Astrocyte of the cerebellum (primary cell): ENCODE measurements around the gene MAP2K7.

ENCODE experiments used
- DNase-seq: peaks from one replicate; pipeline ENCODE4 v3.0.0-alpha.2; 2011; ENCODE audit warnings: low read depth
- H3K4me3 ChIP-seq: 2 replicates; pipeline ENCODE4 v1.5.1; 2011; ENCODE audit warnings: mild to moderate bottlenecking, low read depth, low read length, moderate library complexity
- in situ Hi-C: cut with HindIII; loops from 2 replicates; pipeline ENCODE4 v1.10.0; 2017; ENCODE audit warnings: low sequenced_read_pairs
- TF ChIP-seq, protein P1 (sequence below): IDR thresholded peaks from 2 replicates; pipeline ENCODE4 v1.5.1; 2012; ENCODE audit warnings: low read length, low read depth, moderate library complexity, mild to moderate bottlenecking; ENCODE audit errors: missing control alignments

Gene MAP2K7

DNA sequence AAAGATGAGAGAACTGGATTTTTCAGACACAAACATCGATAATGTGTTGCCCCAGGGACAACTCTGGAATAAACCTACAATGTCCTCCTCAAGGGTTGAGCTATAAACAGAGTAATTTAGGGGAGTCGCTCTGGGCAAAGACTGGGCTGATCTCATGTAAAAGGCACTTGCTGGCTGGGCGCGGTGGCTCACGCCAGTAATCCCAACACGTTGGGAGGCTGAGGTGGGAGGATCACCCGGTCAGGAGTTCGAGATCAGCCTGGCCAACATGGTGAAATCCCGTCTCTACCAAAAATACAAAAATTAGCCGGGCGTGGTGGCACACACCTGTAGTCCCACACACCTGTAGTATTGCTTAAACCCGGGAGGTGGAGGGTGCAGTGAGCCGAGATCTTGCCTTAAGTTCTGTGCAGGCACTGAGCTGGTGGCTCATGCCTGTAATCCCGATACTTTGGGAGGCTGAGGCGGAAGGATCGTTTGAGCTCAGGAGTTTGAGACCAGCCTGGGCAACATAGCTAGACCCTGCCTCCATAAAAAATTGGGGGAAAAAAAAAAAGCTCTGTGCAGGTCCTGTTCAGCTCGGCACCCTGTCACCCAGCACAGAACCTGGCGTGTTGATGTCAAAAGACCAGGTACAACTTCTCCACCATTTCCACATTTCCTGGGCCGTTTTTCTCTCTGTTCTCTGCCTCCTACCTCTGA lies 38.4 kb downstream of the MAP2K7 start:
- TF ChIP-seq, protein P1, sequence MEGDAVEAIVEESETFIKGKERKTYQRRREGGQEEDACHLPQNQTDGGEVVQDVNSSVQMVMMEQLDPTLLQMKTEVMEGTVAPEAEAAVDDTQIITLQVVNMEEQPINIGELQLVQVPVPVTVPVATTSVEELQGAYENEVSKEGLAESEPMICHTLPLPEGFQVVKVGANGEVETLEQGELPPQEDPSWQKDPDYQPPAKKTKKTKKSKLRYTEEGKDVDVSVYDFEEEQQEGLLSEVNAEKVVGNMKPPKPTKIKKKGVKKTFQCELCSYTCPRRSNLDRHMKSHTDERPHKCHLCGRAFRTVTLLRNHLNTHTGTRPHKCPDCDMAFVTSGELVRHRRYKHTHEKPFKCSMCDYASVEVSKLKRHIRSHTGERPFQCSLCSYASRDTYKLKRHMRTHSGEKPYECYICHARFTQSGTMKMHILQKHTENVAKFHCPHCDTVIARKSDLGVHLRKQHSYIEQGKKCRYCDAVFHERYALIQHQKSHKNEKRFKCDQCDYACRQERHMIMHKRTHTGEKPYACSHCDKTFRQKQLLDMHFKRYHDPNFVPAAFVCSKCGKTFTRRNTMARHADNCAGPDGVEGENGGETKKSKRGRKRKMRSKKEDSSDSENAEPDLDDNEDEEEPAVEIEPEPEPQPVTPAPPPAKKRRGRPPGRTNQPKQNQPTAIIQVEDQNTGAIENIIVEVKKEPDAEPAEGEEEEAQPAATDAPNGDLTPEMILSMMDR = no peak
- no peak for DNase-seq
- H3K4me3 ChIP-seq = peak overlapping the region; percentile 78
- in situ Hi-C loops = no loop called here

DNA sequence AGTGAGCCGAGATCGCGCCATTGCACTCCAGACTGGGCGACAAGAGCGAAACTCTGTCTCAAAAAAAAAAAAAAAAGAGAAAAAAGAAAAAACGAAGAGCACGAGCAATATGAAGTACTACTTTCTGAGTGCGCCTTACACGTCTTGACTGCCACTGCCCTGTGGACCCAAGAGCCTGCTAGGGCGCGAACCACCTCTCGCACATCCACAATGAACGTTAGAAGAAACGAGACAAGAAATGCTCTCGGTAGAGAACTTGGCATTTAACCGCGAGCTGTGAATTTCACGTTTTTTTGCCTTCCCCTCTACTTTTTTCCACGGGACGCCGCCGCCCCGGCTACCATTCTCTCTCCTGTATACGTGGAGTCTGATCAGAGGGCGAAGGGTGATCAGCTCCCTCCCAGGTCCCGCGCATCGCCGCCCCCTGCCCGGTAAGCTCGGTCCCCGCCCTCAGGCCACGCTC lies 39.3 kb downstream of the MAP2K7 start:
- DNase-seq = no peak
- H3K4me3 ChIP-seq = peak overlapping the region; percentile 78
- TF ChIP-seq, protein P1 = no peak
- in situ Hi-C loops = no loop called here

DNA sequence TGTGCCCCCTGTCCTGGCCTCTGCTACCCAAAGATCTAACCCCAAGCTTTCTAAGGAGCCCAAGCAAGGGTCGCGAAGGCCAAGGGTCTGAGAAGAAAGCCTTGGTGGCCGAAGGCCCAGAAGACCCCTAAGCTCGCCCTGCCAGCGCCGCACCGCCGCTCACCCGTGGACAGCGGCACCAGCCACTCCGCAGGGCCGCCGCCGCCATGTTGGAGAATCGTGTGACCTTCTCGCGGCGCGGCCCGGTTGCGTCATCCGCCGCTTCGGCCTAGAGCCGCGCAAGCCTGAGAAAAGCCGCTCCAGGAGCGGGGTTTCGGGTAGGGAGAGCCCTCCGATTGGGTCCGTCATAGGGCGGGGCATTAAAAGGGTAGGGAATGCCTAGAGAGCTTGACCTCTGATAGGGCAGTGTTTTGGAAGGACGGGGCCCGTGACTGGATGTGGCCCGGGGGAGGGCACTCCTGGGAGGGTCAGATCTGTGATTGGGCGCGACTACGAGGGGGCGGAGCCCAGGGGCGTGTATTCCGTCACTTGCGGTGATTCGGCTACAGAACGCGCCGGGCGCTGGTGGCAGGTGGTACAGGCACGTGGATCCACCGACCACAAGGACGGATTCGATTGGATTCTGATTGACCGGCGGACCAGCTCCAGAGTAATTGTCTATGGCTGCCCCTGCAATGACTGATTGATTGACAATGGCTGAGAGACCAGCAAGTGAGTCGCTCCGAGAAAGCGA lies 39.9 kb downstream of the MAP2K7 start, which contains the start of gene TIMM44:
Gene TIMM44, minus strand, starts transcription at position 223 of the 733 bp plus-strand sequence. Its CDS starts 15 bp downstream, at position 208.
- in situ Hi-C loops = no loop called here
- peak within 1 kb of the TSS; percentile 78 for H3K4me3 ChIP-seq
- DNase-seq = peak; percentile 99
- TF ChIP-seq, protein P1 = no peak

DNA sequence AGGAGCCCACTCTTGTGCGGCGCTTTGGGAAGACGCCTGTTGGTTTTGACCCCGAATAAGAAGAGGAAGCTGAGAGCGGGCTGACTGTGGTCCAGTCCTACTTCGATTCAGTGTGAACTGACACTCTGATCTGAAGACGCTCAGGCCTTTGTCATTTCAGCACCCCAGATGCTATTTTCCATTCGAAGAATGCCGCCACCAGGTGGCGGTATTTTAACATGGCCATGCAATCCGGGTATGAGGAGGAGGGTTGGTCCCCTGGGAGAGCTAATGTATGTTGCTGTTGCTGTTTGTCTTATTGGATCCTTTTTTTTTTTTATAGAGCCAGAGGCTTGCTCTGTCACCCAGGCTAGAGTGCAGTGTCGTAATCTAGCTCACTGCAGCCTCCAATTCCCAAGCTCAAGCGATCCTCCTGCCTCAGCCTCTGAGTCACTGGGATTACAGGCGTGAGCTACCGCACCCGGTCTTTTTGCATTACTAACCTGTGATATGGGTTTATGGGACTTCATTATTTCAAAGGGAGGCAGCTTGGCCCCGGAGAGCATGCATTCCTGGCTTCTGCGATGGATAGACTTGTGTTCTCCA lies 40.6 kb downstream of the MAP2K7 start:
- TF ChIP-seq, protein P1 = peak; percentile 82
- in situ Hi-C loops = no loop called here
- H3K4me3 ChIP-seq = peak overlapping the region; percentile 78
- DNase-seq = peak; percentile 73

DNA sequence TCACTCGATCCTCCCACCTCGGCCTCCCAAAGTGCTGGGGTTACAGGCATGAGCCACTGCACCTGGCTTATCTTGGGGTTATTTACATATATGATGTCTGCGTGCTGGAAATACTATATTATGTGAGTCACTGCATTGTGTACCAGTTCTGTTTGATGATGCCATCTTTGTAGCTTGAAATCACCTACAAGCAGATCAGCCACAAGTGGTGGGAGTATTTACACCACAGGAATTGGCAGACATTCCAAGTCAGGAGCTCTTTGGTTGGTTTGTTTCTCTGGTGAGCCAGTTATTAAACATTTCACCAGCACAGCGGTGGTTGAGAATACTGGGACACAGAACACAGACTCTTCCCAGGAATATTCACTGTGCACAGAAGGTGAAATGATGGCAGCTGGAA lies 44.3 kb downstream of the MAP2K7 start:
- H3K4me3 ChIP-seq = no peak overlapping the region
- TF ChIP-seq, protein P1 = no peak
- in situ Hi-C loops = no loop called here
- DNase-seq = no peak

DNA sequence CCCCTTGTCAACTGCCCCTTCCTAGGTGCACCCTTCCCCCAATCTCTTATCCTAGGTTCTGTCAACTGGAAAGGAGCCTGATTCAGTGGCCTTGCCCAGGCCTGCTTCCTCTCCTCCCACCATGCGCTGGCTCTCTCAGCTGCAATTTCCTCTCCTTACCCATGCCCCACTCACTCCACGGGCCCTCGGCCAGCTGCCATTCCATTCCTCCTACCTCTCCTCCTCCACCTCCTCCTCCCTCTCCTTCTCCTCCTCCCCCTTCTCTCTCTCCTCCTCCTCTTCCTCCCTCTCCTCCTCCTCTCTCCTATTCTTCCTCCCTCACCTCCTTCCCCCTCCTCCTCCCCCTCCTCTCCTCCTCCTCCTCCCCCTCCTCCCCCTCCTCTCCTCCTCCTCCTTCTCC lies 49.4 kb downstream of the MAP2K7 start:
- TF ChIP-seq, protein P1 = no peak
- in situ Hi-C loops = no loop called here
- H3K4me3 ChIP-seq = no peak overlapping the region
- DNase-seq = no peak
